Nephron progenitor cell (in vitro differentiated cells): ENCODE results near the gene ADAD1.

Experiments
- DNase-seq: peaks from one replicate; pipeline ENCODE4 v3.0.0; 2021
- H3K27ac Mint-ChIP-seq: 2 replicates; pipeline ENCODE4 v1.8.0; 2021; ENCODE audit warnings: mild to moderate bottlenecking, moderate library complexity, mixed read lengths
- H3K27me3 Mint-ChIP-seq: 2 replicates; pipeline ENCODE4 v1.8.0; 2021; ENCODE audit warnings: mild to moderate bottlenecking, low read depth, mixed read lengths; ENCODE audit not compliant: poor library complexity
- H3K36me3 Mint-ChIP-seq: 2 replicates; pipeline ENCODE4 v1.8.0; 2021; ENCODE audit warnings: low read depth, mixed read lengths
- H3K4me1 Mint-ChIP-seq: 2 replicates; pipeline ENCODE4 v1.8.0; 2021; ENCODE audit warnings: mixed read lengths
- H3K4me3 Mint-ChIP-seq: 2 replicates; pipeline ENCODE4 v1.8.0; 2021; ENCODE audit warnings: mild to moderate bottlenecking, moderate library complexity, mixed read lengths
- H3K9me3 Mint-ChIP-seq: 2 replicates; pipeline ENCODE4 v1.8.0; 2021; ENCODE audit warnings: mild to moderate bottlenecking, moderate library complexity, mixed read lengths
- CTCF ChIP-seq: fragments of 200-600 bp; sonication (generic); IDR thresholded peaks from 2 replicates; pipeline ENCODE4 v1.5.0; 2021; ENCODE audit warnings: antibody characterized with exemption

Gene ADAD1

GRCh38 chr4:122423246-122423645 lies 44.4 kb downstream of the ADAD1 start:
- Mint-ChIP-seq H3K36me3 (no peaks in the 10 kb centered on the region), H3K9me3 (no peaks in the 10 kb centered on the region), H3K27ac (no peak overlapping the region), H3K4me1 (no peaks in the 10 kb centered on the region), H3K27me3 (peaks cover 3% of the 10 kb centered on the region), H3K4me3 (no peak overlapping the region)
- no peak for DNase-seq
- no peak for TF ChIP-seq CTCF

GRCh38 chr4:122431351-122431750 lies 52.5 kb downstream of the ADAD1 start:
- H3K36me3 Mint-ChIP-seq = no peaks in the 10 kb centered on the region
- no peak for TF ChIP-seq CTCF
- H3K4me1 Mint-ChIP-seq = no peaks in the 10 kb centered on the region
- no peaks in the 10 kb centered on the region for H3K9me3 Mint-ChIP-seq
- no peaks in the 10 kb centered on the region for H3K27me3 Mint-ChIP-seq
- DNase-seq = no peak
- H3K27ac Mint-ChIP-seq = no peak overlapping the region
- no peak overlapping the region for H3K4me3 Mint-ChIP-seq

GRCh38 chr4:122434285-122434684 lies 55.5 kb downstream of the ADAD1 start:
- H3K36me3 Mint-ChIP-seq = no peaks in the 10 kb centered on the region
- H3K27me3 Mint-ChIP-seq = no peaks in the 10 kb centered on the region
- TF ChIP-seq CTCF = no peak
- no peak overlapping the region for H3K4me3 Mint-ChIP-seq
- H3K9me3 Mint-ChIP-seq = no peaks in the 10 kb centered on the region
- H3K4me1 Mint-ChIP-seq = no peaks in the 10 kb centered on the region
- no peak overlapping the region for H3K27ac Mint-ChIP-seq
- DNase-seq = no peak

GRCh38 chr4:122450847-122451246 lies 72.0 kb downstream of the ADAD1 start:
- DNase-seq = peak; percentile 3
- no peaks in the 10 kb centered on the region for H3K9me3 Mint-ChIP-seq
- H3K4me3 Mint-ChIP-seq = no peak overlapping the region
- H3K36me3 Mint-ChIP-seq = no peaks in the 10 kb centered on the region
- no peaks in the 10 kb centered on the region for H3K27me3 Mint-ChIP-seq
- H3K27ac Mint-ChIP-seq = no peak overlapping the region
- no peaks in the 10 kb centered on the region for H3K4me1 Mint-ChIP-seq
- TF ChIP-seq CTCF = no peak

- Mint-ChIP-seq H3K27ac (no peak overlapping the region), H3K9me3 (no peaks in the 10 kb centered on the region), H3K27me3 (no peaks in the 10 kb centered on the region), H3K4me3 (no peak overlapping the region), H3K4me1 (no peaks in the 10 kb centered on the region), H3K36me3 (no peaks in the 10 kb centered on the region)
- no peak for DNase-seq
- no peak for TF ChIP-seq CTCF
Measured at GRCh38 chr4:122453384-122453995, 74.7 kb downstream of the ADAD1 start.

DNA sequence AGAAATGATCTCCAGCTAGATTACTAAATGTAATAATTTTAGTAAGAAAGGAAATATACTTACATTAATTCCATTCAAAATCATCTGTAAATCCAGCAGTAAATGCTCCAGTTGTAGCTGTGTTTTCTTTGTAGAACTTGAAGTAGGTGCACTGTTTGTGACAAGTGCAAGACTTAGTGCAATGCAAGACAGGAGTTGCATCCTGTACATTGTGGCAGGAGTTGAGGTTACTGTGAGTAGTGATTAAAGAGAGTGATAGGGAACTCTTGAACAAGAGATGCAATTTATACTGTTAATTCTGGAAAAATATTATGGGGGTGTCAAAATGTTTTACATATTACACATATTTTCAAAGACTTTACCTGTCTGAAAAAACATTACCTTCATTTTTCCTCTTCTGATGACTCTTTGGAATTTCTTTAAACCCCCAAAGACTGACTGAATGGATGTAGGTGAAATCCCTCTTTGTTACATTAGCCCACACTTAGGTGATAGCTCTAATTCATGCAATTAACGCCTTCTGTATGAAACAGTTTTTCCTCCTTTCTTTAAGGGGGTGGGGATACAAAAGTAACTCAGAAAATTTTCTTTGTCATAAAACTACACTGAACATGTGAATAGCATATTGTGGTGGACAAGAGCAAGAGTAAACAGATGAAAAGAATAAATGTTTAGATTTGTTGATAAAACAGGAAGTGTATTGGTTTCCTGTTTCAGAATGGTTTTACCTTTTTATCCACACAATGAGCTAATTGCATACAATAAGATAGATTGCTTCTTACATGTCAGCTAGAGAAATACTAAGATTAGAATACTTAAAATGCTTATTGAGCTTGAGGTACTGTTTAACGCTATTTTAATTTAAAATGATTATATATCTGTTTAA lies 77.7 kb downstream of the ADAD1 start, which contains the start of gene IL2:
Gene IL2 (minus strand): TSS at position 495 of the 886 bp plus-strand sequence. CDS start 285 bp downstream, at position 210.
- Mint-ChIP-seq H3K9me3 (peaks cover 2% of the 10 kb centered on the region), H3K36me3 (no peaks in the 10 kb centered on the region), H3K27ac (no peak within 1 kb of the TSS), H3K4me3 (no peak within 1 kb of the TSS), H3K4me1 (no peaks in the 10 kb centered on the region), H3K27me3 (peaks cover 3% of the 10 kb centered on the region)
- no peak for DNase-seq
- TF ChIP-seq CTCF = no peak
